Fibroblast of skin of scalp (primary cell): ENCODE measurements around the gene ATP8B1.

ENCODE experiments used
- DNase-seq: peaks from one replicate; pipeline ENCODE4 v3.0.0-alpha.2; 2013

ATP8B1 gene

GRCh38 chr18:57618910-57619309 is 184.2 kb downstream of the ATP8B1 start:
- no peak for DNase-seq

- no peak for DNase-seq
Observed at GRCh38 chr18:57603871-57604270, 199.2 kb downstream of the ATP8B1 start.
